ENCODE measurements around the gene MIX23. TPM values are rescaled to one million over a fixed set of nuclear protein-coding genes. Genes with fewer than 3 reads are reported as not detected.

Gene MIX23
- total and polyA plus RNA-seq, 4 donors = 14.0 to 19.6 (median 16.8) TPM

- WGBS = 89% methylated on average over 1 of the region's 1 CpG
- DNase-seq (ENCODE audit: low spot score) = no peak
- TF ChIP-seq, protein P1, sequence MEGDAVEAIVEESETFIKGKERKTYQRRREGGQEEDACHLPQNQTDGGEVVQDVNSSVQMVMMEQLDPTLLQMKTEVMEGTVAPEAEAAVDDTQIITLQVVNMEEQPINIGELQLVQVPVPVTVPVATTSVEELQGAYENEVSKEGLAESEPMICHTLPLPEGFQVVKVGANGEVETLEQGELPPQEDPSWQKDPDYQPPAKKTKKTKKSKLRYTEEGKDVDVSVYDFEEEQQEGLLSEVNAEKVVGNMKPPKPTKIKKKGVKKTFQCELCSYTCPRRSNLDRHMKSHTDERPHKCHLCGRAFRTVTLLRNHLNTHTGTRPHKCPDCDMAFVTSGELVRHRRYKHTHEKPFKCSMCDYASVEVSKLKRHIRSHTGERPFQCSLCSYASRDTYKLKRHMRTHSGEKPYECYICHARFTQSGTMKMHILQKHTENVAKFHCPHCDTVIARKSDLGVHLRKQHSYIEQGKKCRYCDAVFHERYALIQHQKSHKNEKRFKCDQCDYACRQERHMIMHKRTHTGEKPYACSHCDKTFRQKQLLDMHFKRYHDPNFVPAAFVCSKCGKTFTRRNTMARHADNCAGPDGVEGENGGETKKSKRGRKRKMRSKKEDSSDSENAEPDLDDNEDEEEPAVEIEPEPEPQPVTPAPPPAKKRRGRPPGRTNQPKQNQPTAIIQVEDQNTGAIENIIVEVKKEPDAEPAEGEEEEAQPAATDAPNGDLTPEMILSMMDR (IDR thresholded peaks at IDR 0.05; ENCODE audit: low read depth, low read length, missing input control) = no peak
- TF ChIP-seq SP1 (IDR thresholded peaks at IDR 0.05) = no peak
- no peak for TF ChIP-seq EGR1 (IDR thresholded peaks at IDR 0.05; ENCODE audit: low read depth in 2 of 2)
- TF ChIP-seq, protein P2, sequence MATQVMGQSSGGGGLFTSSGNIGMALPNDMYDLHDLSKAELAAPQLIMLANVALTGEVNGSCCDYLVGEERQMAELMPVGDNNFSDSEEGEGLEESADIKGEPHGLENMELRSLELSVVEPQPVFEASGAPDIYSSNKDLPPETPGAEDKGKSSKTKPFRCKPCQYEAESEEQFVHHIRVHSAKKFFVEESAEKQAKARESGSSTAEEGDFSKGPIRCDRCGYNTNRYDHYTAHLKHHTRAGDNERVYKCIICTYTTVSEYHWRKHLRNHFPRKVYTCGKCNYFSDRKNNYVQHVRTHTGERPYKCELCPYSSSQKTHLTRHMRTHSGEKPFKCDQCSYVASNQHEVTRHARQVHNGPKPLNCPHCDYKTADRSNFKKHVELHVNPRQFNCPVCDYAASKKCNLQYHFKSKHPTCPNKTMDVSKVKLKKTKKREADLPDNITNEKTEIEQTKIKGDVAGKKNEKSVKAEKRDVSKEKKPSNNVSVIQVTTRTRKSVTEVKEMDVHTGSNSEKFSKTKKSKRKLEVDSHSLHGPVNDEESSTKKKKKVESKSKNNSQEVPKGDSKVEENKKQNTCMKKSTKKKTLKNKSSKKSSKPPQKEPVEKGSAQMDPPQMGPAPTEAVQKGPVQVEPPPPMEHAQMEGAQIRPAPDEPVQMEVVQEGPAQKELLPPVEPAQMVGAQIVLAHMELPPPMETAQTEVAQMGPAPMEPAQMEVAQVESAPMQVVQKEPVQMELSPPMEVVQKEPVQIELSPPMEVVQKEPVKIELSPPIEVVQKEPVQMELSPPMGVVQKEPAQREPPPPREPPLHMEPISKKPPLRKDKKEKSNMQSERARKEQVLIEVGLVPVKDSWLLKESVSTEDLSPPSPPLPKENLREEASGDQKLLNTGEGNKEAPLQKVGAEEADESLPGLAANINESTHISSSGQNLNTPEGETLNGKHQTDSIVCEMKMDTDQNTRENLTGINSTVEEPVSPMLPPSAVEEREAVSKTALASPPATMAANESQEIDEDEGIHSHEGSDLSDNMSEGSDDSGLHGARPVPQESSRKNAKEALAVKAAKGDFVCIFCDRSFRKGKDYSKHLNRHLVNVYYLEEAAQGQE (IDR thresholded peaks at IDR 0.05) = no peak
- TF ChIP-seq TAF1 (conservative IDR thresholded peaks at IDR 0.05) = no peak
- TF ChIP-seq HNF4A (conservative IDR thresholded peaks at IDR 0.05) = no peak
- TF ChIP-seq, protein P3, sequence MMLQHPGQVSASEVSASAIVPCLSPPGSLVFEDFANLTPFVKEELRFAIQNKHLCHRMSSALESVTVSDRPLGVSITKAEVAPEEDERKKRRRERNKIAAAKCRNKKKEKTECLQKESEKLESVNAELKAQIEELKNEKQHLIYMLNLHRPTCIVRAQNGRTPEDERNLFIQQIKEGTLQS (IDR thresholded peaks at IDR 0.05) = no peak
- TF ChIP-seq NR2F2 (IDR thresholded peaks at IDR 0.05) = no peak
- TF ChIP-seq HNF4G (IDR thresholded peaks at IDR 0.05) = no peak
- TF ChIP-seq, protein P4, sequence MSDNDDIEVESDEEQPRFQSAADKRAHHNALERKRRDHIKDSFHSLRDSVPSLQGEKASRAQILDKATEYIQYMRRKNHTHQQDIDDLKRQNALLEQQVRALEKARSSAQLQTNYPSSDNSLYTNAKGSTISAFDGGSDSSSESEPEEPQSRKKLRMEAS (IDR thresholded peaks at IDR 0.05) = no peak
- no peak for TF ChIP-seq FOXA2 (IDR thresholded peaks at IDR 0.05)
- TF ChIP-seq, protein P5, sequence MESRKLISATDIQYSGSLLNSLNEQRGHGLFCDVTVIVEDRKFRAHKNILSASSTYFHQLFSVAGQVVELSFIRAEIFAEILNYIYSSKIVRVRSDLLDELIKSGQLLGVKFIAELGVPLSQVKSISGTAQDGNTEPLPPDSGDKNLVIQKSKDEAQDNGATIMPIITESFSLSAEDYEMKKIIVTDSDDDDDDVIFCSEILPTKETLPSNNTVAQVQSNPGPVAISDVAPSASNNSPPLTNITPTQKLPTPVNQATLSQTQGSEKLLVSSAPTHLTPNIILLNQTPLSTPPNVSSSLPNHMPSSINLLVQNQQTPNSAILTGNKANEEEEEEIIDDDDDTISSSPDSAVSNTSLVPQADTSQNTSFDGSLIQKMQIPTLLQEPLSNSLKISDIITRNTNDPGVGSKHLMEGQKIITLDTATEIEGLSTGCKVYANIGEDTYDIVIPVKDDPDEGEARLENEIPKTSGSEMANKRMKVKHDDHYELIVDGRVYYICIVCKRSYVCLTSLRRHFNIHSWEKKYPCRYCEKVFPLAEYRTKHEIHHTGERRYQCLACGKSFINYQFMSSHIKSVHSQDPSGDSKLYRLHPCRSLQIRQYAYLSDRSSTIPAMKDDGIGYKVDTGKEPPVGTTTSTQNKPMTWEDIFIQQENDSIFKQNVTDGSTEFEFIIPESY (IDR thresholded peaks at IDR 0.05) = no peak
- TF ChIP-seq JUND (IDR thresholded peaks at IDR 0.05) = no peak
- TF ChIP-seq YY1 (IDR thresholded peaks at IDR 0.05) = no peak
- no peak for TF ChIP-seq RXRA (IDR thresholded peaks at IDR 0.05)
- TF ChIP-seq GABPA (IDR thresholded peaks at IDR 0.05 in 1 of 2, conservative IDR thresholded peaks at IDR 0.05 in 1 of 2) = no peak
- TF ChIP-seq RAD21 (IDR thresholded peaks at IDR 0.05) = no peak
- H3K27me3 ChIP-seq (ENCODE audit: control insufficient read depth in 4 of 4, insufficient read depth in 4 of 4, low read length in 3 of 4) = no peaks in the 10 kb centered on the region
- no peaks in the 10 kb centered on the region for H3K4me1 ChIP-seq (ENCODE audit: control insufficient read depth in 4 of 4, insufficient read depth in 4 of 4, low read length in 3 of 4)
- no peak overlapping the region for H3K9ac ChIP-seq (ENCODE audit: low read depth in 1 of 2, low read length in 2 of 2)
- H3K9me3 ChIP-seq (ENCODE audit: control insufficient read depth in 4 of 4, low read length in 3 of 4) = no peaks in the 10 kb centered on the region
- H3K27ac ChIP-seq (ENCODE audit: low read depth in 1 of 2, low read length in 2 of 2) = no peak overlapping the region
- no peak overlapping the region for H3K4me3 ChIP-seq (ENCODE audit: low read depth in 1 of 3, low read length in 3 of 3)
- H3K36me3 ChIP-seq (ENCODE audit: control insufficient read depth in 4 of 4, insufficient read depth in 3 of 4, low read depth in 1 of 4, low read length in 3 of 4) = no peaks in the 10 kb centered on the region
Measured at GRCh38 chr3:122342803-122343202, 40.2 kb downstream of the MIX23 start.
